ENCODE data around the gene RAB30. TPM values are rescaled to one million over a fixed set of nuclear protein-coding genes. Genes with fewer than 3 reads are reported as not detected.

RAB30 gene
- total RNA-seq, 1 donor from 2014 or later, result 5.8 TPM

GRCh38 chr11:83054001-83054400 lies 17.7 kb downstream of the RAB30 start:
- H3K4me3 ChIP-seq (ENCODE audit: low read depth, low read length), result no peak overlapping the region
- TF ChIP-seq CTCF (IDR thresholded peaks at IDR 0.05; ENCODE audit: insufficient read depth, low read length, poor library complexity, severe bottlenecking), result no peak
- H3K36me3 ChIP-seq (ENCODE audit: control insufficient read depth, insufficient read depth, low read length), result no peaks in the 10 kb centered on the region
- DNase-seq (ENCODE audit: low read depth), result no peak
- H3K27me3 ChIP-seq (ENCODE audit: control insufficient read depth, insufficient read depth, low read length), result no peaks in the 10 kb centered on the region

- no peak for TF ChIP-seq CTCF (IDR thresholded peaks at IDR 0.05; ENCODE audit: insufficient read depth, low read length, poor library complexity, severe bottlenecking)
- H3K27me3 ChIP-seq (ENCODE audit: control insufficient read depth, insufficient read depth, low read length), result no peaks in the 10 kb centered on the region
- DNase-seq (ENCODE audit: low read depth), result no peak
- H3K4me3 ChIP-seq (ENCODE audit: low read depth, low read length), result no peak overlapping the region
- H3K36me3 ChIP-seq (ENCODE audit: control insufficient read depth, insufficient read depth, low read length), result no peaks in the 10 kb centered on the region
Observed at GRCh38 chr11:83051760-83052671, 19.7 kb downstream of the RAB30 start.

- no peak for DNase-seq (ENCODE audit: low read depth)
- H3K36me3 ChIP-seq (ENCODE audit: control insufficient read depth, insufficient read depth, low read length), result no peaks in the 10 kb centered on the region
- no peaks in the 10 kb centered on the region for H3K27me3 ChIP-seq (ENCODE audit: control insufficient read depth, insufficient read depth, low read length)
- no peak overlapping the region for H3K4me3 ChIP-seq (ENCODE audit: low read depth, low read length)
- TF ChIP-seq CTCF (IDR thresholded peaks at IDR 0.05; ENCODE audit: insufficient read depth, low read length, poor library complexity, severe bottlenecking), result no peak
Observed at GRCh38 chr11:83047515-83048225, 24.0 kb downstream of the RAB30 start.

DNA sequence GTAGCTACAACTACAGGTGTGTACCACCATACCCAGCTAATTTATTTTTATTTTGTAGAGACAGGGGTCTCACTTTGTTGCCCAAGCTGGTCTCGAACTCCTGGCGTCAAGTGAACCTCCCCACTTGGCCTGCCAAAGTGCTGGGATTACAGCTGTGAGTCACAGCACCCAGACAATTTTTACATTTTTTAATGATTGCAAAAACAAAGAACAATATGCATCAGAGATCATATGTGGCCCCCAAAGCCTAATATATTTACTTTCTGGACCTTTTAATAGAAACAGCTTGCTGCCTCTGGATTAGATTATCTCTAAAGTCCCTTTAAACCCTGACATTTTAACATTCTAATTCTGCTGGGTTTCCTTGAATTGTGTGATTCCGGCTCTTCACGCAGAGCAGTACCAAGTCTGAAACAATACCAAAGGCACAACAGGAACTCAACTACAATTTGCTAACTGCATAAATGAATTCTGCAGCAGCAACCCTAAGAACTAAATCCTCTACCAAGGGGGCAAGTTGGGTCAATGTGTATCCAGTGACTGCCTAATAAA lies 25.0 kb downstream of the RAB30 start:
- Histone ChIP-seq H3K36me3 (ENCODE audit: control insufficient read depth, insufficient read depth, low read length) (no peaks in the 10 kb centered on the region), H3K4me3 (ENCODE audit: low read depth, low read length) (no peak overlapping the region), H3K27me3 (ENCODE audit: control insufficient read depth, insufficient read depth, low read length) (no peaks in the 10 kb centered on the region)
- no peak for DNase-seq (ENCODE audit: low read depth)
- no peak for TF ChIP-seq CTCF (IDR thresholded peaks at IDR 0.05; ENCODE audit: insufficient read depth, low read length, poor library complexity, severe bottlenecking)

GRCh38 chr11:83044958-83045712 lies 26.6 kb downstream of the RAB30 start:
- DNase-seq (ENCODE audit: low read depth), result no peak
- TF ChIP-seq CTCF (IDR thresholded peaks at IDR 0.05; ENCODE audit: insufficient read depth, low read length, poor library complexity, severe bottlenecking), result no peak
- no peak overlapping the region for H3K4me3 ChIP-seq (ENCODE audit: low read depth, low read length)
- H3K36me3 ChIP-seq (ENCODE audit: control insufficient read depth, insufficient read depth, low read length), result no peaks in the 10 kb centered on the region
- H3K27me3 ChIP-seq (ENCODE audit: control insufficient read depth, insufficient read depth, low read length), result no peaks in the 10 kb centered on the region
